ENCODE results near the gene CBX8.

CBX8 gene

DNA sequence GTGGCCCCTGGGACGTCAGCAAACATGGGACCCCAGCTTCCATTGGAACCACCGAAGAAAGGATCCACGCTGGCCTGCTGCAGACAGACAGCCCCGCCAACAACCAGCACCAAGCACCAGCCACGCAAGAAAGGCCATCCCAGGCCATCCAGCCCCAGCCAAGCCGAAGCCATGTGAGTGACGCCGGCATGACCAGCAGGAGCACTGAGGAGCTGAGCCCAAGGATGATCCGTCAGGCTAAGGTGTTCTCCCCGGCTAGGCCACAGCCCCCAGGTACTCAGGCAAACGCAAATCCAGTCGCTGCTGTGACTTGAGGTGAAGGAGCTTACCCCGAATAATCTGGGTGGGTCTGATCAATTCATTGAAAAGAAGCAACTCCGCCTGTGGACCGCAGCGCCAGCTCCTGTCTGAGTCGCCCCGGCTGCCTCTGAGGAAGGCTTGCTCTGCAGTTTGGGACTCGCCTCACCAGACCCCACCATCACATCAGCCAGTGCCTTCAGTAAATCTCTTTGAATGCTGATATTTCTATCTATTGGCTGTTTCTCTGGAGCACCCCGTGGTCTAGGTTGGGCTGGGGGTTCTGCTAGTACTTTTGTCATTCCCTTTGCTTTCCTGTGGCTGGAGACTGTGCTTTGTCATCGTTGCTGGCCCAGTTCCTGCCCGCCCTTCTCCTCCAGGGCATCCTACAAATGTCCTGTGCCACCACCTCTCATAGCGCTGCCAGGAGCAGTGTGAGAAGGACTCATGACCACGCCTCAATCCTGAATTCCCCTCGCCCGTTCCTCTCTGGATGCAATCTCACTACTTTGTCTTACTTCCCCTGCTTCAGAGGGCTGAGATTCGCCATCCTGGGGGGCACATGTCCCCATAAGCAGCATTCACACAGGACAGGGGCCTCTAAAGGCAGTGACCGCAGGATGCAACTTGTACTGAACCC lies 27.0 kb downstream of the CBX8 start:
- no peak for DNase-seq (ENCODE audit: low read depth)
- TF ChIP-seq, protein P1, sequence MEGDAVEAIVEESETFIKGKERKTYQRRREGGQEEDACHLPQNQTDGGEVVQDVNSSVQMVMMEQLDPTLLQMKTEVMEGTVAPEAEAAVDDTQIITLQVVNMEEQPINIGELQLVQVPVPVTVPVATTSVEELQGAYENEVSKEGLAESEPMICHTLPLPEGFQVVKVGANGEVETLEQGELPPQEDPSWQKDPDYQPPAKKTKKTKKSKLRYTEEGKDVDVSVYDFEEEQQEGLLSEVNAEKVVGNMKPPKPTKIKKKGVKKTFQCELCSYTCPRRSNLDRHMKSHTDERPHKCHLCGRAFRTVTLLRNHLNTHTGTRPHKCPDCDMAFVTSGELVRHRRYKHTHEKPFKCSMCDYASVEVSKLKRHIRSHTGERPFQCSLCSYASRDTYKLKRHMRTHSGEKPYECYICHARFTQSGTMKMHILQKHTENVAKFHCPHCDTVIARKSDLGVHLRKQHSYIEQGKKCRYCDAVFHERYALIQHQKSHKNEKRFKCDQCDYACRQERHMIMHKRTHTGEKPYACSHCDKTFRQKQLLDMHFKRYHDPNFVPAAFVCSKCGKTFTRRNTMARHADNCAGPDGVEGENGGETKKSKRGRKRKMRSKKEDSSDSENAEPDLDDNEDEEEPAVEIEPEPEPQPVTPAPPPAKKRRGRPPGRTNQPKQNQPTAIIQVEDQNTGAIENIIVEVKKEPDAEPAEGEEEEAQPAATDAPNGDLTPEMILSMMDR (conservative IDR thresholded peaks at IDR 0.05; ENCODE audit: control insufficient read depth, insufficient read depth, low read depth, low read length), result no peak
- no peak overlapping the region for H3K4me3 ChIP-seq (ENCODE audit: control insufficient read depth, low read depth, low read length)

GRCh38 chr17:79765708-79766107 lies 31.2 kb downstream of the CBX8 start:
- no peak overlapping the region for H3K4me3 ChIP-seq (ENCODE audit: control insufficient read depth, low read depth, low read length)
- no peak for DNase-seq (ENCODE audit: low read depth)
- TF ChIP-seq, protein P1 (conservative IDR thresholded peaks at IDR 0.05; ENCODE audit: control insufficient read depth, insufficient read depth, low read depth, low read length), result no peak

DNA sequence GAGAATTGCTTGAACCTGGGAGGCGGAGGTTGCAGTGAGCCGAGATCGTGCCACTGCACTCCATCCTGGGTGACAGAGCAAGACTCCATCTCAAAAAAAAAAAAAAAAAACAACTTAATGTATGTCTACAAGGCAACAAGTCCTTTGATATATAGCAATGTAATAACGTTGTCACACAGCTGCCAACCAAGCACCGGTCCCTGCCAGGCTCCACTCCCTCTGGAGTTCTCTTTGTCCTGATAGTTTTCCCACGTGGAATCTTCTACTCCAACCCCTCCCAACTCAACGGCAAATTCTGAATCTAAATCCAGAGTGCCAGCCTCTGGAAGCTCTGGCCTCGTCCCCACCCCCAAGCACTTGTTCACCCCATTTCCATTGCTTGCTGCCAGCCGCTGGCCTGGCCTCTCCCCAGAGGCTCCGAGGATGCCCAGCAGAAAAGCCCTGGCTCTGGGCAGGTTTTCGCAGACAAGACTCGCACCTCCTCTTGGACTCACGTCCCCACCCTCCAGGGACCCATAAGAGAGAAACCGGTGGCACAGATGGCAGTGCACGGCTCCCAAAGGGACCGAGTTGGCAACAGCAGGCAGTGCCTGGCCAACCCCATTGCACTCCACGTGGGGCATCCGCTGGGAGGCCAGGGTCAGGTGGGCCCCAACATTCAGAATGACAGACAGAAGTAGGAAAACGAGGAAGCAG lies 34.8 kb downstream of the CBX8 start:
- no peak overlapping the region for H3K4me3 ChIP-seq (ENCODE audit: control insufficient read depth, low read depth, low read length)
- no peak for DNase-seq (ENCODE audit: low read depth)
- TF ChIP-seq, protein P1 (conservative IDR thresholded peaks at IDR 0.05; ENCODE audit: control insufficient read depth, insufficient read depth, low read depth, low read length), result no peak

GRCh38 chr17:79760197-79760906 lies 36.5 kb downstream of the CBX8 start:
- TF ChIP-seq, protein P1 (conservative IDR thresholded peaks at IDR 0.05; ENCODE audit: control insufficient read depth, insufficient read depth, low read depth, low read length), result no peak
- no peak for DNase-seq (ENCODE audit: low read depth)
- H3K4me3 ChIP-seq (ENCODE audit: control insufficient read depth, low read depth, low read length), result no peak overlapping the region

DNA sequence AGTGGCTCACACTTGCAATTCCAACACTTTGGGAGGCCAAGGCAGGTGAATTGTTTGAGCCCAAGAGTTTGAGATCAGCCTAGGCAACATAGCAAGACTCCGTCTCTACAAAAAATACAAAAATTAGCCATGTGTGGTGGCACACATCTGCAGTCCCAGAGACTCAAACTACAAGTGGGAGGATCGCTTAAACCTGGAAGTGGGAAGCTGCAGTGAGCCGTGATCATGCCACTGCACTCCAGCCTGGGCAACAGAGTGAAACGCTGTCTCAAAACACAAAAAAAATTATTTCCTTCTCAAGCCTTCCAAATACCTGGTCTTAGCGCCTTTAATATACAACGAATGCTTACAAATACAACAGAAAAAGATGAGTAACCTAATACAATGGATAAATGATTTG lies 38.6 kb downstream of the CBX8 start:
- H3K4me3 ChIP-seq (ENCODE audit: control insufficient read depth, low read depth, low read length), result no peak overlapping the region
- TF ChIP-seq, protein P1 (conservative IDR thresholded peaks at IDR 0.05; ENCODE audit: control insufficient read depth, insufficient read depth, low read depth, low read length), result no peak
- no peak for DNase-seq (ENCODE audit: low read depth)

GRCh38 chr17:79757140-79757745 lies 39.6 kb downstream of the CBX8 start:
- TF ChIP-seq, protein P1 (conservative IDR thresholded peaks at IDR 0.05; ENCODE audit: control insufficient read depth, insufficient read depth, low read depth, low read length), result no peak
- no peak for DNase-seq (ENCODE audit: low read depth)
- H3K4me3 ChIP-seq (ENCODE audit: control insufficient read depth, low read depth, low read length), result no peak overlapping the region
